GM18873 (cell line): ENCODE measurements around the gene GMFB.
A peak's percentile ranks its signal among the peaks of the same experiment; 100 is the strongest.

ENCODE experiments used
- ATAC-seq: cut with Tn5 transposase; IDR thresholded peaks from one replicate; pipeline ENCODE4 v1.9.1; 2021; ENCODE audit warnings: mild to moderate bottlenecking, moderate library complexity, moderate number of reproducible peaks; ENCODE audit not compliant: unreplicated experiment, low FRiP score

Gene GMFB

DNA sequence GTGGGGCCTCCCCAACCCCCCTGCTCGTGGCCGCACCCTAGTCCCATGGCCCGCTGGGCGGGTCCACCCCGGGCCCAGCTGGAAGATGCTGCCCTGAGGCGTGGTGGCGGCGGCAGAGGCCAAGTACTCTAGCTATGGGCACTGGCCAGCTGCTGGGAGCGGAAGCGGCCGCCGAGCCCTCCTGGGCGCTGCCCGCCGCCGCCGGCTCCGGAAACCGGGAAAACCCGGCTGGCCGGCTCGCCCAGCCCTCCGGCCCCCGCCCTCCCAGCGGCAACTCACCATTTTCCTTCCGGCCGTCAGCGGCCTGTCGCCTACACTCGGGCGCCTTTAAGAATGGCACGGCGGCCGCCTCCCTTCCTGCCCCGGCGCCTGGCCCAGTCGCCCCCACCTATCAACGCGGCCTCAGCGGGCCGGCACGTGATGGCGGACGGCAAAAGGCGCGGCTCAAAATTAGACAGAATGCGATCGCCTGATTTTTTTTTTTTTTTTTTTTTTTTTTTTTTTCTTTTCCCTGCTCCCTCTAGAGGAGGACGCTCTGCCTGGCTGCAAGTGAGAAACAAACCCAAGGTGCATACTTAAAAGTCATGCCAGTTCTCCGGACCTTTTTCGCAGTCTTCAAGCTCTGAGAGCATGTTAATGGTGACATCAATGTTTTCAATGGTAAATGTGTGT is at the start of gene GMFB:
Gene GMFB, minus strand, starts transcription at position 335 of the 672 bp plus-strand sequence. Its CDS starts 53 bp downstream, at position 282.
- peak; percentile 84 for ATAC-seq

DNA sequence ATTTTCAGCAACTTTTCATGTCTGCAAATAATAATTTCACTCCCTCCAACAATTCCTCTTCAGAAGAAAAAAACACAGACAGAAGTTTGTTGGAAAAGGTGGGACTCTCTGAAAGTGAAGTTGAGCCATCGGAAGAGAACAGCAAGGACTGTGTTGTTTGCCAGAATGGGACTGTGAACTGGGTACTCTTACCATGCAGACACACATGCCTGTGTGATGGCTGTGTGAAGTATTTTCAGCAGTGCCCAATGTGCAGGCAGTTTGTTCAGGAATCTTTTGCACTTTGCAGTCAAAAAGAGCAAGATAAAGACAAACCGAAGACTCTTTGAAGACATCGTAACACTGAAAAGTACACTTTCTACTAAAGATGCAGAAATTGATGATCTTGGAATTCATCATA is 49.3 kb upstream of the GMFB start:
- ATAC-seq: no peak

DNA sequence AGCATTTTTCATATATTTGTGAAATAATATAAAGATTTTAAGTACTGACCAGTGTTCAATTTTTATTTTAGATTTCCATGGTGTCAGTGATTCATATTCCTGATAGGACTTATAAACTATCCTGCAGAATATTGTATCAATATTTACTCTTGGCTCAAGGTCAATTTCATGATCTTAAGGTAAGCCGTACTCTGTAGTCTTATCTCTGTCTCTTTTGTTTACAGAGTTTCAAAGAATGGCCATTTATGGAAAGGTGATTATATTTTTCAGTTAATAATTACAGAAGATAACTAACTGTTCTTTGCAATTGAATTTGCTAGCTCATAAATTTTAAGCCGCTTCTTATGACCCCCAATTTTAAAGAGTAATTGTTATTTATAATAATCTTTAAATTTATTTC is 48.9 kb upstream of the GMFB start:
- no peak for ATAC-seq

- ATAC-seq: no peak
These were observed 46.9 kb upstream of the GMFB start for GRCh38 chr14:54535646-54536045.

DNA sequence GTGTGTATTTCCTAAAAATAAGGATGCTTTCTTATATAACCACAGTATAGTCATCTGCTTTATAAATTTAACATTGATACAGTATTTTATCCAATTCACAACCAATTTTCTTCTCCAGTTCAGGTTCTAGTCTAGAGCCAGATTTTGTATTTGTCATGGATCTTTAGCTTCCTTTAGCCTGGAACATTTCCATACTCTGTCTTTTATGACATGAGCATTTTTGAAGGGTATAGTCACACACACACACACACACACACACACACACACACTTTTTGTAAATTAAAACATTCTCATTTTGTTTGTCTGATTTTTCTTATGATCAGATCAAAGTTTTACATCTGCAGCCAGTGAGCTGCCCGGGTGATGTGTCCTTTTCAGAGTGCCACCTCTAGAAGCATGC is 46.3 kb upstream of the GMFB start:
- no peak for ATAC-seq

GRCh38 chr14:54533100-54533499 is 44.3 kb upstream of the GMFB start:
- no peak for ATAC-seq

DNA sequence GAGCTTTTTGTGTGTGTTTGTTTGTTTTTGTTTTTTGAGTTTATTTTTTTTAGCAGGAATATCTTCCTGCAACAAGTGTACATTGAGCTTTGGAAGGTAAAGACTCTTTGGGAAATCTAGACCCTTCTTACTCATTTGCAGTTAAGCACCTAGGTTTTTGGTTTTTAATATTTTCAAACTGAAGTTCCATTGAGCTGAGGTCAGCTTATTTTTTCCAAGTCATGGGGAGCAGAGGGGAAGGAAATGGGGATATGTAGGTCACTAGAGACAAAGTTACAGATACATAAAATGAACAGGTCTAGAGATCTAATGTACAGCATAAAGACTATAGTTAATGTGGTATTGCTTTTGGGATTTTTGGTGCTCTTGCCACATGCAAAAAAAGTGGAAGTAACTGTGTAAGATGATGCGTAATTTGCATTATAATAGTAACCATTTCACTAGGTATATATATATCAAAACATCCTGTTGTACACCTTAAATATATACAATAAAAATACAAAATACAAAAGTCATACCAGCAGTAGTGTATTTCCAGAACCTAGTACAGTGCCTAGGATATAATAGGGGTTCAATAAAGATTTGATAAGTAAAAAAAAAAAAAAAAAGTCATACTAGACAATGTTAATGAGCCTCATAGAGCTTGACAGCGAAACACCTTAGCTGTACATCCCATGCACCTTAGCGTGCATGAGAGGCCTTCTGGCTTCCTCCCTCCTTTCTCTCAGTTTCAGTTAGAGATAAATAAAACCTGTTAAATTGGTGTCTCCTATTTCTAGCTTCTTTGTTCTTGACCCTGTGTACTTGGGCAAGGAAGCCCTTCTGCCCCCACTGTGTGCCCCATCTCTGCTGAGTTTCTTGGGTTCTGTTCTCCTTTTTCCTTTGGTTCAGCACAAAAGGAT is 43.6 kb upstream of the GMFB start:
- ATAC-seq: peak; percentile 79

DNA sequence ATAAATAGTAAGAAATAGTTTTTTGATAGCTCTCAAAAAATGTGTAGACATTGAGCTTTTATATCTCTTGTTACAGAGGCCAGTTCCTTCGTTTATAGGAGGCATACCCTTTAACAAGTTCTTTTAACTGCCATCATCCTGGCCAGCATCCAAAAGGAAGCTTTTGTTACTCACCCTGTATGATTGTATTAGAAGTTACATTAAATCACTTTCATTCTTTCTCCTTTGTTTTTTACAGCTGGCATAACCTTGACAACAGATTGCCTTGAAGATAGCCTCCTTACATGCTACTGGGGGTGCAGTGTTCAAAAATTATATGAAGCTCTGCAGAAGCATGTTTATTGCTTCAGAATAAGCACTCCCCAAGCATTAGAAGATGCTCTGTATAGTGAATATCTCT is 41.0 kb upstream of the GMFB start:
- ATAC-seq: no peak

DNA sequence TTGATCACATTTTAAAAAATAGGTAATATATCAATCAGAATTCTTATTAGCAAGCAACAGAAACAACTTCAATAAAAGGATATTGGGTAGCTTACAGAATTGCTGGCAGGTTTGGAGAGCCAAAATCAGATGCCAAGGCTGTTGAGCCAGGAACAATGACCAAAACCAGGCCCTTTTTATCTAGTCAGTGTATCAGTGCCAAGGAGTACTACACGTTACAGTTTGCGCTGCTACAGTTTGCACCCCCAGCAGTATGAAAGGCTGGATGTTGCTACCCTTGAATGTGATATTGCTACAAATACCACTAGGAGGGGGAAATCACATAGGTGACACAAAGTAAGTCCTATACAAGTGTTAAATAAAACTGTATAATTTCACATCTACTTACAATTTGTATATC is 40.2 kb upstream of the GMFB start:
- ATAC-seq: no peak

DNA sequence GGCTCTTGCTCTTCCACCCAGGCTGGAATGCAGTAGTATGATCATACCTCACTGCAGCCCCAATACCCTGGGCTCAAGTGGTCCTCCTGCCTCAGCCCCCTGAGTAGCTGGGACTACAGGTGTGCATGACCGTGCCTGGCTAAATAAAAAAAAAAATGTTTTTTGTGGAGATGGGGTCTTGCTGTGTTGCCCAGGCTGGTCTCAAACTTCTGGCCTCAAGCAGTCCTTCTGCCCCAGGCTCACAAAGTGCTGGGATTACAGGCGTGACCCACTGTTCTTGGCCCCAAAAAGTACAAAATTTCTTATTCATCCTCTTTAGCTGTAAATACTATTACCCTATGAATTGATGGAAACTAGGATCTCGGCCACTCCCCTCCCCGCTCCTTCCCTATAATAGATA is 35.6 kb upstream of the GMFB start:
- no peak for ATAC-seq

- ATAC-seq: no peak
These were observed 27.9 kb upstream of the GMFB start for GRCh38 chr14:54516709-54517108.

- no peak for ATAC-seq
These were observed 26.9 kb upstream of the GMFB start for GRCh38 chr14:54515670-54516069.

GRCh38 chr14:54512393-54512792 is 23.6 kb upstream of the GMFB start:
- no peak for ATAC-seq

GRCh38 chr14:54509546-54510501 is 21.0 kb upstream of the GMFB start, which contains the start of gene CGRRF1:
TSS of gene CGRRF1 (plus strand) at chr14:54509906. CDS start at chr14:54509960, 54 bp downstream.
- ATAC-seq: peak; percentile 94

GRCh38 chr14:54503486-54503885 is 14.7 kb upstream of the GMFB start:
- no peak for ATAC-seq

GRCh38 chr14:54502602-54503001 is 13.8 kb upstream of the GMFB start:
- no peak for ATAC-seq

DNA sequence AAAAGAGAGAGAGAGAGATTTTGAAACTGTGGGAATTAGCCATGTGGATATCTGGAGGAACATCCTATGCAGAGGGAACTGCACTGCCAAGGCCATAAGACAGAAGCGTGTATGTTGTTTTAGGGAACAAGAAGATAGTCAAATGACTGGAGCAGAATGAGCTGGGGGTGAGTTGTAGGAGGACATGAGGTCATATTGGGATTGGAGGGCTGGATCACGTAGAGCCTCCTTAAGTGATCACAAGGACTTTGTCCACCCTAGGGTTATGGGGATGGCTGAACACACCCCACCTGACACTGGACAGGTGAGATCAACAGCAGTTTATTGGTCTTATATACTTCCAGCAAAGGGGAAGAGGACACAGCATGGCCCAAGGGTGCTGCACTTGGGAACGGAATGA is 12.7 kb upstream of the GMFB start:
- ATAC-seq: no peak

- ATAC-seq: no peak
These were observed 12.0 kb upstream of the GMFB start for GRCh38 chr14:54500744-54501143.

DNA sequence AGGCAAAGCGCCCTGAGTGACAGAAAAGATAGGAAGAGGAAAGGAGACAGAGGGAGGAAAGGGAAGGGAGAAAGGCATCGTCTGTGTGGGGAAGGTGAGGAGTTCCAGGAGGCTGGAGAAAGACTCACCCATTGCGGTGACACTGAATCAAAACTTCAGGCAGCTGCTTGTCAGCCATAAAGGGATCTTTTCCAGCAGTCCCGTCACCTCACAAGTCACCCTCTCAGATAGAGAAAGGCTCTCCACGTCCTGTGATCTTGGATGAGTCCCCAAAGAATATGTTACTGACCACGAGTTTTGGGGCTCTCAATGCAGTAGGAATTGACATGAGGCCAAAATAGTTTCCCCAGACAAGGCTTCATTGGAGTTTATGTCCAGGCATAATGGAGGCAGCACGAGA is 9.8 kb upstream of the GMFB start:
- ATAC-seq: no peak

DNA sequence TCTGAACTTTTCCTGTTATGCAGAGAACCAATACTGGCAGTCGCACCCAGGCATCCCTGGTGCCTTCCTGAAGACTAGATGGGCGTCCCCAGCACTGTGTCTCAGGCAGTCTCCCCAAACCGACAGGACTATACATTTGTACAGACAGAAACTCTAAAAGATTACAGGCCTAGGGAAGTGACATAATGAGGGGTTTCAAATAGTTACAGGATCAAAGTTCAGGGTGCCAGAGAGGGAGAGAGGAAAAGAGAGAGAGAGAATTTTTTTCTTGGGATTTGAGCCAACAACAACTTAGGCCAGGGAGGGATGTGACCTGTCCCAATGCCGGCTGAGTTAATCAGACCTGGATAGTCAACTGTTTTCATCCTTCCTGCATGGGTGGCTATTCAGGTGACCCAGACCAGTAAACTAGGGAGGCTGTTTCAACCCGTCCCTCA is 9.3 kb upstream of the GMFB start:
- no peak for ATAC-seq

DNA sequence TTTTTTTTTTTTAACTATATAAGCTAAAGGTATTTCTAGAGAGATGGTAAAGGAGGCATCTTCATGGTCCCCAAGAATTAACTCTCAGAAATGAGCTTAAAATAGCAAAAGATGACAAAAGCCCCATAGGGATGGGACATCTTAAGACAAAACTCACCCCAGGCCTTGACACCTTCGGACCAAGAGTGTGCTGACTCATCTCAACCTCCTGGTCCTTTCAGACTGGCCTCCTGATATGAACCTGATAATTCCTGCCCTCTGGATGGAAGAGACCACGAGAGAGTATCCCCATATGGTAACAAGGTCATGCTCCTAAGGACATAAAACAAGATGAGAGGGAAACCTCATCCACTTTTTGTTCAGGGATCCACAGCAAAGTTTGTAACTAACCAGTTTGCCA is 8.4 kb upstream of the GMFB start:
- no peak for ATAC-seq
